Omental fat pad (tissue), 4 donors: ENCODE results near the gene PITX3. TPM values are rescaled to one million over a fixed set of nuclear protein-coding genes. Genes with fewer than 3 reads are reported as not detected.

Experiments
- ATAC-seq: fragments of 150-250 bp; one replicate; pipeline ENCODE4 v1.9.1; 2016; ENCODE audit warnings: mild to moderate bottlenecking, moderate library complexity; ENCODE audit not compliant: low FRiP score
- DNase-seq: peaks from one replicate; pipeline ENCODE4 v3.0.0-alpha.2; 2019; ENCODE audit warnings: low spot score
- CTCF ChIP-seq, 3 donors: fragments of 450-650 bp; IDR thresholded peaks; one replicate each; pipeline ENCODE4 v1.5.1; 2016 to 2017; ENCODE audit warnings: antibody characterized with exemption in 3 of 3, mild to moderate bottlenecking in 3 of 3, moderate library complexity in 2 of 3
- total RNA-seq, 4 donors: library from RNA; depleted of rRNA; stranded (reverse); fragments of >200 nt; gene quantifications; one replicate each; pipeline ENCODE4 v1.1.0, GENCODE V29; 2016

PITX3 gene
- total RNA-seq, 4 donors from 2014 or later: 0.36 to 0.37 TPM; not detected in 2

GRCh38 chr10:102230264-102230860 lies 10.9 kb downstream of the PITX3 start:
- DNase-seq: no peak
- no peak for TF ChIP-seq CTCF (IDR thresholded peaks at IDR 0.05)
- peak; percentile 65 for ATAC-seq

- ATAC-seq: peak; percentile 46
- TF ChIP-seq CTCF (IDR thresholded peaks at IDR 0.05): peak in 2 of 3 donors; percentile 13 to 85
- peak; percentile 68 for DNase-seq
Measured at GRCh38 chr10:102229810-102230263, 11.5 kb downstream of the PITX3 start.

GRCh38 chr10:102227050-102227449 lies 14.3 kb downstream of the PITX3 start:
- ATAC-seq: no peak
- TF ChIP-seq CTCF (IDR thresholded peaks at IDR 0.05): no peak
- no peak for DNase-seq

- DNase-seq: no peak
- ATAC-seq: no peak
- TF ChIP-seq CTCF (IDR thresholded peaks at IDR 0.05): no peak
Measured at GRCh38 chr10:102226542-102226870, 14.8 kb downstream of the PITX3 start.

- DNase-seq (peak; percentile 82), ATAC-seq (peak; percentile 91)
- no peak for TF ChIP-seq CTCF (IDR thresholded peaks at IDR 0.05)
Measured at GRCh38 chr10:102225646-102226541, 15.4 kb downstream of the PITX3 start, which contains the start of gene ELOVL3. TSS of gene ELOVL3 (plus strand) at chr10:102226299. CDS start at chr10:102226549, 250 bp downstream.

GRCh38 chr10:102222797-102223196 lies 18.5 kb downstream of the PITX3 start:
- no peak for DNase-seq
- no peak for ATAC-seq
- no peak for TF ChIP-seq CTCF (IDR thresholded peaks at IDR 0.05)
